Bronchial epithelial cell (primary cell): ENCODE data around the gene LCK. TPM values are rescaled to one million over a fixed set of nuclear protein-coding genes. Genes with fewer than 3 reads are reported as not detected.

Source experiments
- DNase-seq: peaks from one replicate; pipeline ENCODE4 v3.0.0-alpha.2; 2010; ENCODE audit warnings: low read depth
- FAIRE-seq: peaks from 2 replicates; lab custom pipeline; 2011; peaks lifted over from hg19 to GRCh38; lab: Jason Lieb, UNC
- H3K27me3 ChIP-seq: 2 replicates; pipeline ENCODE4 v1.5.1; 2011; ENCODE audit warnings: low read length; ENCODE audit not compliant: control insufficient read depth, insufficient read depth
- H3K36me3 ChIP-seq: 2 replicates; pipeline ENCODE4 v1.5.1; 2011; ENCODE audit warnings: low read length; ENCODE audit not compliant: control insufficient read depth, insufficient read depth
- H3K4me3 ChIP-seq: 2 replicates; pipeline ENCODE4 v1.5.1; 2011; ENCODE audit warnings: mild to moderate bottlenecking, low read depth, low read length, control low read depth
- total RNA-seq: library from RNA; depleted of rRNA; stranded (reverse); fragments of >200 nt; gene quantifications from 2 replicates; pipeline ENCODE4 v1.2.1, GENCODE V29; 2014
- TF ChIP-seq, protein P1 (sequence below): IDR thresholded peaks from 2 replicates; pipeline ENCODE4 v1.5.1; 2011; ENCODE audit warnings: mild to moderate bottlenecking, moderate library complexity, low read length, control low read depth, inconsistent platforms; ENCODE audit not compliant: insufficient read depth, severe bottlenecking

LCK gene
- total RNA-seq, 1 donor from 2014 or later: not detected

DNA sequence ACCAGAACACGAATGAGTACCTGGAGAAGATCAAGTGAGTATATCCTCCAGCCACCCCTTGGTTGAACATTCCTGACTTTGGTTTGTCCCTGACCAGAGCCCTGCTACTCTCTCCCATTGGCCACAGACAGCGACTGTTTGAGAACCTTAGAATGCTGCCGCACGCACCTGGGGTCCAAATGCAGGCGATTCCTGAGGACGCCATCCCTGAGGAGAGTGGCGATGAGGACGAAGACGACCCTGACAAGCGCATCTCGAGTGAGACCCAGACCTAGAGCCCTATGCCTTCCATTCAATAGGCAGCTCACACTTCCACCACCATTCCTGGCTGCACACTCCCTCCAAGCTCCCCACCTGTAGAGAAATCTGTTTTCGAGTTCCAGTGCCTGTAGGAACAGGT is 80.5 kb downstream of the LCK start:
- FAIRE-seq: no peak
- TF ChIP-seq, protein P1, sequence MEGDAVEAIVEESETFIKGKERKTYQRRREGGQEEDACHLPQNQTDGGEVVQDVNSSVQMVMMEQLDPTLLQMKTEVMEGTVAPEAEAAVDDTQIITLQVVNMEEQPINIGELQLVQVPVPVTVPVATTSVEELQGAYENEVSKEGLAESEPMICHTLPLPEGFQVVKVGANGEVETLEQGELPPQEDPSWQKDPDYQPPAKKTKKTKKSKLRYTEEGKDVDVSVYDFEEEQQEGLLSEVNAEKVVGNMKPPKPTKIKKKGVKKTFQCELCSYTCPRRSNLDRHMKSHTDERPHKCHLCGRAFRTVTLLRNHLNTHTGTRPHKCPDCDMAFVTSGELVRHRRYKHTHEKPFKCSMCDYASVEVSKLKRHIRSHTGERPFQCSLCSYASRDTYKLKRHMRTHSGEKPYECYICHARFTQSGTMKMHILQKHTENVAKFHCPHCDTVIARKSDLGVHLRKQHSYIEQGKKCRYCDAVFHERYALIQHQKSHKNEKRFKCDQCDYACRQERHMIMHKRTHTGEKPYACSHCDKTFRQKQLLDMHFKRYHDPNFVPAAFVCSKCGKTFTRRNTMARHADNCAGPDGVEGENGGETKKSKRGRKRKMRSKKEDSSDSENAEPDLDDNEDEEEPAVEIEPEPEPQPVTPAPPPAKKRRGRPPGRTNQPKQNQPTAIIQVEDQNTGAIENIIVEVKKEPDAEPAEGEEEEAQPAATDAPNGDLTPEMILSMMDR: no peak
- Histone ChIP-seq H3K4me3 (no peak overlapping the region), H3K27me3 (no peaks in the 10 kb centered on the region), H3K36me3 (peaks cover 16% of the 10 kb centered on the region)
- no peak for DNase-seq

DNA sequence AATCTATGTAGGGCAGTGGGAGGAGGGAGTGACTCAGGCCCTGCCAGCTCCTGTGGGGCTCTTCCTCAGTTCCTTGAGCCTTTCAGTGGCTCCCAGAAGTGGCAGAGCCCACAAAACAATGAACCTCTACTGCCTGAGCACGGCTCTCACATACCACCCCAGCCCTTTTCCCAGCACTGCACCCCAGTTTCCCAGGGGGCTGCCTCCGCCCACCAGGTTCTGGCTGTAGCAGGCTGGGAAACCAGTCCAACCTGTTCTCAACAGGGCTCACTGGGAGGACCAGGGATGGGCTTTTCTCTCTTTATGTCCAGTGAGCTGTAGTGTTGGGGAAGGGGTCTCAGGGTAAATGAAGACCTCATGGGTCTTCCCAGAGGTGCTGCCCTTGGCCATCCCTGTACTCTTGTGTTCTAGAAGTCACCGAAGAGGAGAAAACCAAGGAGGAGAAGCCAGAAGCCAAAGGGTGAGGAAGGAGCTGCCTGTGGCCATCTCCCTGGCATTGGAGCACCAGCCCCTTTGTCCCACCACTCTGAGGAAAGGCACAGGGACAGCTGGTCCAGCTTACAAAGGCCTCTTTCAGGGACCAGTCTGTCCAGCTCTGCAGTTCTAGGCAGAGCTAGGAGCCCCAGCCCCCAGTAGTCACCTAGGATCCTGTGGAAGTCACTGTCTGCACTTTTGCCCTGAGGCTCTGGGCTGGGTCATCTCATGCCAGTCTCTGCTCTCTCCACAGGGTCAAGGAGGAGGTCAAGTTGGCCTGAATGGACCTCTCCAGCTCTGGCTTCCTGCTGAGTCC is 81.4 kb downstream of the LCK start:
- no peaks in the 10 kb centered on the region for H3K27me3 ChIP-seq
- TF ChIP-seq, protein P1: no peak
- FAIRE-seq (no peak), DNase-seq (peak; percentile 53)
- H3K4me3 ChIP-seq: no peak overlapping the region
- H3K36me3 ChIP-seq: peaks cover 11% of the 10 kb centered on the region

DNA sequence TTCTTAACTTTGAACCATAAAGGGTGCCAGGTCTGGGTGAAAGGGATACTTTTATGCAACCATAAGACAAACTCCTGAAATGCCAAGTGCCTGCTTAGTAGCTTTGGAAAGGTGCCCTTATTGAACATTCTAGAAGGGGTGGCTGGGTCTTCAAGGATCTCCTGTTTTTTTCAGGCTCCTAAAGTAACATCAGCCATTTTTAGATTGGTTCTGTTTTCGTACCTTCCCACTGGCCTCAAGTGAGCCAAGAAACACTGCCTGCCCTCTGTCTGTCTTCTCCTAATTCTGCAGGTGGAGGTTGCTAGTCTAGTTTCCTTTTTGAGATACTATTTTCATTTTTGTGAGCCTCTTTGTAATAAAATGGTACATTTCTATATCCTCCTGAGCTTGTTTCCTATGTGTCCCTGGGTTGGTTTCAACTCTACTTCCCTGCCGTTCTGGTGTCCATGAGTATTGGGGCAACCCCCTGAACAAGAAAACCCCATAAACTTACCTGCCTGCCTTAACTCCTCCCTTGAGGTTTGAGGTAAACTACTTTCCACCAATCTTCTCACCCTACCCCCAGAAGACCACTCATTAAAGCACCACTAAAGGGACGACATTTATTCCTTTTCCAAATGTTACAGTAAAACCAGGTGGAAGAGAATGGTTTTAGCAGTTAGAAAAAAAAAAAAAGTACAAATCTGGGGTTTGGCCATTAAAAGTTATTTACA is 82.3 kb downstream of the LCK start:
- TF ChIP-seq, protein P1: no peak
- no peak for FAIRE-seq
- peaks cover 8% of the 10 kb centered on the region for H3K36me3 ChIP-seq
- no peak for DNase-seq
- H3K27me3 ChIP-seq: no peaks in the 10 kb centered on the region
- no peak overlapping the region for H3K4me3 ChIP-seq

DNA sequence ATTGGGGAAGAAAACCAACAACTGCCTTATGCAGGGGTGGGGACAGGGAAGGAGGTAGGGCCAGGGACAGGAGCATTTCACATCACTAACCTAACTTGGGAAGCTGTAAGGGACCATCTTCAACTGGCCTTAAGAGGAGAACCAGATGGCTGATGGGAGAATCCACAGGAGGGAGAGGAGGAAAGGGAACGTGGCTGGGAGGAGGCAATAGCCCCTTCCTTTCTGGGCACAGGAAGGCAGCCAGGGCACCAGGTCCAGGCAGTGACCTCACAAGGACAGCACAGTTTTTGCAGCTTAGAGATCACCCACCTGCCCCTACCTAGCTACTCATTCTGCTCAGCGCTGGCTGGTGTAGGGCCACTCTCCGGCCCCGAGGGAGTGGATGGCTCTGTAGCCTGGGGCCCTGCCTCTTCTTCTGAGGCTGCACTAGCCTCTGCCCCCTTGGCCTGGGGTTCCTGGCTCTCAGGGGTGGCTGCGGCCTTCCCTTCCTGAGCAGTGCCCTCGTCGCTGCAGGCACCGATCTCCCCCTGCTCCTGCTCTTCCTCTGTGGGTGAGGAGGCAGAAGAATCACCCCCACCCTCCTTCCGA is 83.3 kb downstream of the LCK start:
- Histone ChIP-seq H3K4me3 (no peak overlapping the region), H3K36me3 (peaks cover 4% of the 10 kb centered on the region), H3K27me3 (no peaks in the 10 kb centered on the region)
- TF ChIP-seq, protein P1: no peak
- FAIRE-seq (no peak), DNase-seq (no peak)

DNA sequence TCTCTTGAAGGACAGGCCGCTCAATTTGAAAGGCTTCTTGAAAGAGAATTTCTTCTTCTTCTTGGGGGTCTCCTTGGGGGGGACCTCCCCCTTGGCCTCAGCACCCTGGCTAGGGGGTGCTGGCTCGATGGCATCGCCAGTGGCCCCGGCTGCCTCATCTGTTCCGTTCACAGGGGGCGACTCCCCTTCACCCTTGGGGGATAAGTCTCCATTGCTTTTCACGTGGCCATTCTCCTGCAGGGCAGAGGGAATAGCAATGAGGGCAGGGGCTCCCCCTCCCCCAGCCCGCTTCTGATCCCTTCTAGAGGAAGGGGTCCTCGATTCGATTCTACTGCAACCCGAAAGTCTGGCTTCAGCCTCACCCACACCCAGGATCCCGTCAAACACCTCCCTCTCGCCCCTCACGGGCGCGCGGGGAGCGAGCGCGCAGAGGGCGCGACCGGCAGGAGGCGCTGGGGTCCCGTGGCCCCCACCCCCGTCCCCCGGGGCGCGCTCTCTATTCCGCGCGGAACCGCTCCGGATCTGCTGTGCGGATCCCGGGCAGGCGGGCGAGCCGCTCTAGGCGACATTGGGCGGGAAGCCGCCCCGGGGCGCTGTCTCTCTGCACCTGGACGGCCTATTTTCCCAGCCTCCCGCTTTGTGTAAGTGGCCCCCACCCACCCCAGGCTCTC is 83.9 kb downstream of the LCK start:
- TF ChIP-seq, protein P1: peak; percentile 76
- Histone ChIP-seq H3K27me3 (no peaks in the 10 kb centered on the region), H3K4me3 (peak overlapping the region; percentile 56), H3K36me3 (peaks cover 4% of the 10 kb centered on the region)
- no peak for DNase-seq
- no peak for FAIRE-seq
